Ectodermal cell (in vitro differentiated cells): ENCODE measurements around the gene B9D2.
"Not testable (repeated sequence)": the region's sequence is repeated elsewhere in the genome, so short reads cannot be mapped to it uniquely, and the experiment has no call there.

ENCODE experiments used
- H3K27ac ChIP-seq: 2 replicates; pipeline ENCODE4 v1.7.0; 2013; ENCODE audit warnings: mild to moderate bottlenecking, low read depth, low read length; ENCODE audit not compliant: insufficient read depth, poor library complexity, severe bottlenecking
- H3K27me3 ChIP-seq: 2 replicates; pipeline ENCODE4 v1.7.0; 2013; ENCODE audit warnings: mild to moderate bottlenecking, low read length; ENCODE audit not compliant: insufficient read depth, control insufficient read depth, poor library complexity, severe bottlenecking
- H3K36me3 ChIP-seq: one replicate; pipeline ENCODE4 v1.7.0; 2013; ENCODE audit warnings: low read length; ENCODE audit not compliant: control insufficient read depth, insufficient read depth
- H3K4me1 ChIP-seq: one replicate; pipeline ENCODE4 v1.7.0; 2013; ENCODE audit warnings: low read length; ENCODE audit not compliant: control insufficient read depth, insufficient read depth
- H3K4me3 ChIP-seq: 2 replicates; pipeline ENCODE4 v1.7.0; 2013; ENCODE audit warnings: low read depth, low read length, control low read depth; ENCODE audit not compliant: insufficient read depth
- H3K9me3 ChIP-seq: 2 replicates; pipeline ENCODE4 v1.7.0; 2013; ENCODE audit warnings: mild to moderate bottlenecking, low read length, moderate library complexity; ENCODE audit not compliant: control insufficient read depth
- WGBS, 2 experiments: methylation state at CpG; one replicate each; pipeline ENCODE4 v1.1.7; 2013; ENCODE audit warnings: missing lambda C conversion rate in 2 of 2; 5-methylcytosine and 5-hydroxymethylcytosine counted together

The B9D2 gene

GRCh38 chr19:41350735-41351338 lies 13.1 kb downstream of the B9D2 start:
- Histone ChIP-seq H3K36me3 (no peaks in the 10 kb centered on the region), H3K27ac (no peak overlapping the region), H3K4me3 (peak overlapping the region; percentile 55), H3K4me1 (peaks cover 19% of the 10 kb centered on the region), H3K9me3 (no peaks in the 10 kb centered on the region), H3K27me3 (peaks cover 53% of the 10 kb centered on the region)
- 8 to 10% methylated on average over 20 to 22 of the region's 22 CpGs for WGBS, 2 experiments

- H3K4me1 ChIP-seq, H3K27ac ChIP-seq, H3K9me3 ChIP-seq, H3K4me3 ChIP-seq, H3K36me3 ChIP-seq: not testable (repeated sequence)
- peaks cover 28% of the 10 kb centered on the region for H3K27me3 ChIP-seq
- WGBS, 2 experiments, result 89 to 92% methylated on average over 9 of the region's 9 CpGs
These were observed 17.0 kb downstream of the B9D2 start for GRCh38 chr19:41346916-41347315.

GRCh38 chr19:41344162-41344561 lies 19.8 kb downstream of the B9D2 start:
- peaks cover under 1% of the 10 kb centered on the region for H3K27me3 ChIP-seq
- no peak overlapping the region for H3K4me3 ChIP-seq
- no peaks in the 10 kb centered on the region for H3K36me3 ChIP-seq
- H3K4me1 ChIP-seq, result no peaks in the 10 kb centered on the region
- WGBS, 2 experiments, result 79 to 92% methylated on average over 2 of the region's 2 CpGs
- no peaks in the 10 kb centered on the region for H3K9me3 ChIP-seq
- H3K27ac ChIP-seq, result no peak overlapping the region

- Histone ChIP-seq H3K27me3 (no peaks in the 10 kb centered on the region), H3K4me1 (no peaks in the 10 kb centered on the region), H3K9me3 (no peaks in the 10 kb centered on the region), H3K36me3 (no peaks in the 10 kb centered on the region), H3K27ac (no peak overlapping the region), H3K4me3 (no peak overlapping the region)
- WGBS, 2 experiments, result 94 to 95% methylated on average over 20 of the region's 20 CpGs
These were observed 22.1 kb downstream of the B9D2 start for GRCh38 chr19:41341669-41342490.

- no peaks in the 10 kb centered on the region for H3K27me3 ChIP-seq
- WGBS, 2 experiments, result 84 to 87% methylated on average over 5 of the region's 5 CpGs
- no peaks in the 10 kb centered on the region for H3K36me3 ChIP-seq
- H3K4me3 ChIP-seq, result no peak overlapping the region
- no peak overlapping the region for H3K27ac ChIP-seq
- no peaks in the 10 kb centered on the region for H3K9me3 ChIP-seq
- H3K4me1 ChIP-seq, result no peaks in the 10 kb centered on the region
These were observed 24.0 kb downstream of the B9D2 start for GRCh38 chr19:41339936-41340335.

- Histone ChIP-seq H3K36me3 (no peaks in the 10 kb centered on the region), H3K27ac (no peak overlapping the region), H3K4me3 (no peak overlapping the region), H3K9me3 (no peaks in the 10 kb centered on the region), H3K27me3 (no peaks in the 10 kb centered on the region), H3K4me1 (no peaks in the 10 kb centered on the region)
- 92 to 93% methylated on average over 10 of the region's 10 CpGs for WGBS, 2 experiments
These were observed 28.5 kb downstream of the B9D2 start for GRCh38 chr19:41335467-41335866.

- H3K36me3 ChIP-seq, result no peaks in the 10 kb centered on the region
- 94 to 96% methylated on average over 5 of the region's 5 CpGs for WGBS, 2 experiments
These were observed 29.2 kb downstream of the B9D2 start for GRCh38 chr19:41334793-41335192.

GRCh38 chr19:41332468-41332867 lies 31.5 kb downstream of the B9D2 start:
- H3K27me3 ChIP-seq, result no peaks in the 10 kb centered on the region
- H3K36me3 ChIP-seq, result no peaks in the 10 kb centered on the region
- WGBS, 2 experiments, result 87 to 90% methylated on average over 5 of the region's 5 CpGs
- no peaks in the 10 kb centered on the region for H3K9me3 ChIP-seq
- H3K4me3 ChIP-seq, result no peak overlapping the region
- no peak overlapping the region for H3K27ac ChIP-seq
- H3K4me1 ChIP-seq, result peaks cover under 1% of the 10 kb centered on the region

More at GRCh38 chr19:41334793-41335192, 29.2 kb downstream of the B9D2 start:
- H3K4me1 ChIP-seq, result no peaks in the 10 kb centered on the region
- H3K27me3 ChIP-seq, result no peaks in the 10 kb centered on the region
- H3K4me3 ChIP-seq, result no peak overlapping the region
- H3K27ac ChIP-seq, result no peak overlapping the region
- no peaks in the 10 kb centered on the region for H3K9me3 ChIP-seq

GRCh38 chr19:41332000-41332399 lies 31.9 kb downstream of the B9D2 start:
- H3K4me1 ChIP-seq, result peaks cover 5% of the 10 kb centered on the region
- no peak overlapping the region for H3K27ac ChIP-seq
- H3K27me3 ChIP-seq, result no peaks in the 10 kb centered on the region
- H3K4me3 ChIP-seq, result no peak overlapping the region
- no peaks in the 10 kb centered on the region for H3K36me3 ChIP-seq
- WGBS, 2 experiments, result 92 to 93% methylated on average over 16 of the region's 16 CpGs
- no peaks in the 10 kb centered on the region for H3K9me3 ChIP-seq

- Histone ChIP-seq H3K4me3 (no peak overlapping the region), H3K9me3 (no peaks in the 10 kb centered on the region), H3K27ac (no peak overlapping the region), H3K36me3 (no peaks in the 10 kb centered on the region), H3K27me3 (no peaks in the 10 kb centered on the region), H3K4me1 (peaks cover 7% of the 10 kb centered on the region)
- WGBS, 2 experiments, result 84 to 89% methylated on average over 47 of the region's 47 CpGs
These were observed 32.8 kb downstream of the B9D2 start for GRCh38 chr19:41330946-41331678.
